H1 (cell line): ENCODE data around the gene RAB3IL1. TPM values are rescaled to one million over a fixed set of nuclear protein-coding genes. Genes with fewer than 3 reads are reported as not detected.
A peak's percentile ranks its signal among the peaks of the same experiment; 100 is the strongest.

Experiments
- CEBPB ChIP-seq: IDR thresholded peaks from 2 replicates; pipeline ENCODE4 v1.6.1; 2012; ENCODE audit warnings: low read depth, low read length
- CTBP2 ChIP-seq: IDR thresholded peaks from 2 replicates; pipeline ENCODE4 v1.7.0; 2011; ENCODE audit warnings: borderline replicate concordance, mild to moderate bottlenecking, moderate library complexity, mixed read lengths, low read length; ENCODE audit not compliant: insufficient read depth, insufficient read length
- HDAC2 ChIP-seq, 2 experiments: fragments of 300-600 bp in 1 of 2; sonication (generic) in 1 of 2; IDR thresholded peaks; 2 replicates each; pipeline ENCODE4 v1.6.1; 2011 to 2012; ENCODE audit warnings: low read depth in 2 of 2, low read length in 2 of 2, mild to moderate bottlenecking in 2 of 2, moderate library complexity in 2 of 2, borderline replicate concordance in 1 of 2, inconsistent platforms in 1 of 2
- JUN ChIP-seq: IDR thresholded peaks from 2 replicates; pipeline ENCODE4 v1.6.1; 2011; ENCODE audit warnings: low read depth, mild to moderate bottlenecking, improper control_type of control experiment, low read length
- KDM5A ChIP-seq: fragments of 200-600 bp; IDR thresholded peaks from 2 replicates; pipeline ENCODE4 v1.7.1; 2012; ENCODE audit warnings: mild to moderate bottlenecking, low read length, inconsistent platforms, mixed read lengths
- PHF8 ChIP-seq: fragments of 200-600 bp; sonication (generic); conservative IDR thresholded peaks from 2 replicates; pipeline ENCODE4 v1.7.1; 2012; ENCODE audit warnings: low read depth, mild to moderate bottlenecking, inconsistent platforms, low read length, moderate library complexity
- RAD21 ChIP-seq, 2 experiments: IDR thresholded peaks in 1 of 2; conservative IDR thresholded peaks in 1 of 2; 2 replicates each; pipeline ENCODE4 v1.6.1; 2011; ENCODE audit warnings: low read depth in 2 of 2, low read length in 2 of 2, improper control_type of control experiment in 1 of 2, inconsistent platforms in 1 of 2, mild to moderate bottlenecking in 1 of 2, moderate library complexity in 1 of 2
- RFX5 ChIP-seq: IDR thresholded peaks from 2 replicates; pipeline ENCODE4 v1.6.1; 2011; ENCODE audit warnings: low read depth, low read length, improper control_type of control experiment, borderline replicate concordance
- RXRA ChIP-seq: IDR thresholded peaks from 2 replicates; pipeline ENCODE4 v1.6.1; 2011; ENCODE audit warnings: low read depth, mild to moderate bottlenecking, low read length, moderate library complexity; ENCODE audit not compliant: insufficient read depth
- SAP30 ChIP-seq: fragments of 300-600 bp; sonication (generic); IDR thresholded peaks from 2 replicates; pipeline ENCODE4 v1.7.1; 2012; ENCODE audit warnings: low read length, moderate library complexity, mild to moderate bottlenecking, inconsistent platforms; ENCODE audit not compliant: insufficient read depth, insufficient replicate concordance
- SIX5 ChIP-seq: IDR thresholded peaks from 2 replicates; pipeline ENCODE4 v1.6.1; 2011; ENCODE audit warnings: mild to moderate bottlenecking, low read depth, low read length
- TAF7 ChIP-seq: optimal IDR thresholded peaks from 2 replicates; pipeline ENCODE3; 2011; ENCODE audit warnings: low read depth, mild to moderate bottlenecking, inconsistent platforms, low read length, moderate library complexity, borderline replicate concordance
- TEAD4 ChIP-seq: IDR thresholded peaks from 2 replicates; pipeline ENCODE4 v1.6.1; 2012; ENCODE audit warnings: low read depth, low read length, inconsistent platforms, mixed read lengths
- YY1 ChIP-seq: IDR thresholded peaks from 2 replicates; pipeline ENCODE4 v1.6.1; 2011; ENCODE audit warnings: low read depth, mild to moderate bottlenecking, low read length
- ZNF274 ChIP-seq: IDR thresholded peaks from 2 replicates; pipeline ENCODE4 v1.7.0; 2012; ENCODE audit warnings: low read length, borderline replicate concordance; ENCODE audit errors: extremely low read depth
- polyA plus RNA-seq, 7 experiments: library from polyadenylated mRNA; depleted of rRNA in 3 of 7; stranded (reverse) in 5 of 7; unstranded in 2 of 7; fragments of >200 nt in 5 of 7; fragments of 200-250 nt in 2 of 7; gene quantifications; 1 replicate in 5 of 7; 2 replicates in 1 of 7; 4 replicates in 1 of 7; pipeline versions ENCODE4 v1.2.1 to v1.2.3, GENCODE V29; 2011 to 2013; ENCODE audit warnings: missing spikeins in 2 of 7, mixed read lengths in 2 of 7
- total RNA-seq: library from RNA; stranded (reverse); fragmentation: NEBNext Ultra II Directional; extraction: Animal tissue kit (Norgen Biotek cat#: 25700); gene quantifications from 2 replicates; pipeline ENCODE4 v1.2.1, GENCODE V29; 2021
- TF ChIP-seq, protein P1 (sequence below), 3 experiments: IDR thresholded peaks; 1 replicate in 2 of 3; 2 replicates in 1 of 3; pipeline versions ENCODE4 v1.5.1 to v1.6.1; 2011; ENCODE audit warnings: low read length in 3 of 3, mild to moderate bottlenecking in 3 of 3, inconsistent platforms in 2 of 3, low read depth in 1 of 3, moderate library complexity in 1 of 3; ENCODE audit not compliant: insufficient read depth in 1 of 3; ENCODE audit errors: control extremely low read depth in 1 of 3
- TF ChIP-seq, protein P2 (sequence below): IDR thresholded peaks from 2 replicates; pipeline ENCODE4 v1.6.1; 2012; ENCODE audit warnings: inconsistent platforms
- TF ChIP-seq, protein P3 (sequence below): IDR thresholded peaks from 2 replicates; pipeline ENCODE4 v1.6.1; 2012; ENCODE audit warnings: inconsistent platforms
- TF ChIP-seq, protein P4 (sequence below): IDR thresholded peaks from 2 replicates; pipeline ENCODE4 v1.6.1; 2011; ENCODE audit warnings: low read depth, mild to moderate bottlenecking, low read length; ENCODE audit not compliant: insufficient read depth

The RAB3IL1 gene
- total and polyA plus RNA-seq, 2 of the 8 experiments (the other 6 are each of a cell fraction or from before 2014, with no cell fraction given), result 6.8 to 7.9 TPM

DNA sequence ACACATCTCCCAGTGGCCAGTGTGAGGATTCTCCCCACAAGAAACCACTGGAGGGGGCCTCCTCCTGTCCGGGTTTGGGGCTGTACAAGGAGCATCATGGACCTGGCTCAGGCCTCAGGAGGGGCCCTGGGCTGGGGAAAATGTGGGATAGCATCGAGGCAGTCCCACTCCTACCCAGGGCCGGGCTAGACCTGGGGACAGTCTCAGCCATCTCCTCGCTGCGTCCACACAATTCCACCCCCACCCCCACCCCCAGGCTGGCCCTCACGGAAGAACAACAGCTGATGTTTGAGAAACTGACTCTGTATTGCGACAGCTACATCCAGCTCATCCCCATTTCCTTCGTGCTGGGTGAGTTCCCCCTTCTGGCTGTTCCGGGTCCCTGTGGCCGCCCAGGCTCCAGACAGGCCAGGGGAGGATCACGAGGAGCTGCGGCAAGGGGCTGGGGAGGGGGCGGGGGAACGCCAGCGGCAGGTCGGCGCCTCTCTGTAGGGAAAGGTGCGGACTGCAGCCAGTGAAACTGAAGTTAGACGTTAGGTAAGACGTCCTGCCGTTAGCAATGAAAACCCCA is 37.6 kb upstream of the RAB3IL1 start (continued):
- TF ChIP-seq, protein P1, sequence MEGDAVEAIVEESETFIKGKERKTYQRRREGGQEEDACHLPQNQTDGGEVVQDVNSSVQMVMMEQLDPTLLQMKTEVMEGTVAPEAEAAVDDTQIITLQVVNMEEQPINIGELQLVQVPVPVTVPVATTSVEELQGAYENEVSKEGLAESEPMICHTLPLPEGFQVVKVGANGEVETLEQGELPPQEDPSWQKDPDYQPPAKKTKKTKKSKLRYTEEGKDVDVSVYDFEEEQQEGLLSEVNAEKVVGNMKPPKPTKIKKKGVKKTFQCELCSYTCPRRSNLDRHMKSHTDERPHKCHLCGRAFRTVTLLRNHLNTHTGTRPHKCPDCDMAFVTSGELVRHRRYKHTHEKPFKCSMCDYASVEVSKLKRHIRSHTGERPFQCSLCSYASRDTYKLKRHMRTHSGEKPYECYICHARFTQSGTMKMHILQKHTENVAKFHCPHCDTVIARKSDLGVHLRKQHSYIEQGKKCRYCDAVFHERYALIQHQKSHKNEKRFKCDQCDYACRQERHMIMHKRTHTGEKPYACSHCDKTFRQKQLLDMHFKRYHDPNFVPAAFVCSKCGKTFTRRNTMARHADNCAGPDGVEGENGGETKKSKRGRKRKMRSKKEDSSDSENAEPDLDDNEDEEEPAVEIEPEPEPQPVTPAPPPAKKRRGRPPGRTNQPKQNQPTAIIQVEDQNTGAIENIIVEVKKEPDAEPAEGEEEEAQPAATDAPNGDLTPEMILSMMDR (IDR thresholded peaks at IDR 0.05; ENCODE audit: control extremely low read depth in 1 of 3, insufficient read depth in 1 of 3, low read depth in 1 of 3, low read length in 3 of 3), result peak in 2 of 3 experiments; percentile 23 to 31; a peak in 3 of 4 replicates
- TF ChIP-seq JUN (no peak), SAP30 (no peak), HDAC2 (IDR thresholded peaks at IDR 0.05; ENCODE audit: borderline replicate concordance in 1 of 2, low read depth in 2 of 2, low read length in 2 of 2) (no peak), RAD21 (IDR thresholded peaks at IDR 0.05 in 1 of 2, conservative IDR thresholded peaks at IDR 0.05 in 1 of 2; ENCODE audit: low read depth in 2 of 2, low read length in 2 of 2) (peak in 1 of 2 experiments; percentile 35; a peak in 1 of 4 replicates), ZNF274 (no peak), TAF7 (peak; percentile 25), SIX5 (no peak), CEBPB (peak; percentile 34; the same call in 1 of the 2 replicates), PHF8 (no peak), CTBP2 (no peak), RFX5 (no peak), KDM5A (no peak), TEAD4 (no peak), RXRA (no peak), YY1 (no peak)
- TF ChIP-seq, protein P2, sequence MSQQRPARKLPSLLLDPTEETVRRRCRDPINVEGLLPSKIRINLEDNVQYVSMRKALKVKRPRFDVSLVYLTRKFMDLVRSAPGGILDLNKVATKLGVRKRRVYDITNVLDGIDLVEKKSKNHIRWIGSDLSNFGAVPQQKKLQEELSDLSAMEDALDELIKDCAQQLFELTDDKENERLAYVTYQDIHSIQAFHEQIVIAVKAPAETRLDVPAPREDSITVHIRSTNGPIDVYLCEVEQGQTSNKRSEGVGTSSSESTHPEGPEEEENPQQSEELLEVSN, result 0 out of 2 replicates have a peak, but pooled peaks have one; percentile 34
- TF ChIP-seq, protein P3, sequence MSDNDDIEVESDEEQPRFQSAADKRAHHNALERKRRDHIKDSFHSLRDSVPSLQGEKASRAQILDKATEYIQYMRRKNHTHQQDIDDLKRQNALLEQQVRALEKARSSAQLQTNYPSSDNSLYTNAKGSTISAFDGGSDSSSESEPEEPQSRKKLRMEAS, result peak; percentile 49; the same call in 1 of the 2 replicates
- TF ChIP-seq, protein P4, sequence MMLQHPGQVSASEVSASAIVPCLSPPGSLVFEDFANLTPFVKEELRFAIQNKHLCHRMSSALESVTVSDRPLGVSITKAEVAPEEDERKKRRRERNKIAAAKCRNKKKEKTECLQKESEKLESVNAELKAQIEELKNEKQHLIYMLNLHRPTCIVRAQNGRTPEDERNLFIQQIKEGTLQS, result no peak
